ENCODE measurements around the gene SLC6A3.

The SLC6A3 gene

DNA sequence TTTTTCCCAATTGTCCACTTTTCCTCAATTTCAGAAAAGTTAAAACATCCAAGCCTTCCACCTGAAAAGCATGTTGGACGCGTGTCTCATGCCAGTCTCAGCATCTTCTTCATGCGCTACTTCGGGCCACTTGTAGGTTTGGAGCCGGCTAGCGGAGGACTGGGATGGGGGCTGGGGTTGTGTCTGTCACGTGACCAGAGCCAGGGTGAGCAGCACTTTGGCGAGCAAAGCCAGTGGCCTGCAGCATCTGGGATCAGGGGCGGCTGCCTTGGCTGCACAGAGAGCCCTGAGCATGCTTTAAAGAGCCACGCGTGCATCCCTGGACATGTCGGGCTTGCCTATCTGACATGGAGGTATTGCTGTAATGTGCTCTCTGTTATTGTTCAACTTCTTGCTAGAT, 41.2 kb downstream of the SLC6A3 start:
- no peak for DNase-seq

DNA sequence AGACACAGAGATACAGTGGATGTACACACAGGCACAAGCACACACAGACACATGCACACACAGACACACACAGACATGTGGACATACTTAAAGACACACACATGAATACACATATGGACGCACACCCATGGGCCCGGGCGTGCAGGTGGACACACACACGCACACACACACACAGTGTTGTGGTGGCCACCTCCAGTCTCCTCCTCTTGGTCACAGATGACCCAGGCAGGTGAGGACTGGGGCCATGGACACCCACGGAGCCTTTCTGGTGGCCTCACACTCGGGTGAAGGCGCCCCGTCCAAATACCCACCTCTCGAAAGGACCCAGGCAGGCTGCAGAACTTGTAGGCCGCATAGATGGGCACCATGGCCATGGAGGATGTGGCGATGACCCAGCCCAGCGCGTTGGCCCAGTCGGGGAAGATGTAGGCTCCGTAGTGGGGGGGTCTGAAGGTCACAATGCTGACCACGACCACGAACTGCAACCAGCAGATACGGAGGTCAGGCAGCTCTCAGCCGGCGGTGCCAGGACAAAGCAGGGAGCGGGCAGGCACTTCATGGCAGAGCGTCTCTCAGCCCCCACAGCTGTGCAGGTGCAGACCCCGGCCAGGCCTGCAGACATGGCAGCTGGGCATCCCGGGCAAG, 42.5 kb downstream of the SLC6A3 start:
- no peak for DNase-seq

DNA sequence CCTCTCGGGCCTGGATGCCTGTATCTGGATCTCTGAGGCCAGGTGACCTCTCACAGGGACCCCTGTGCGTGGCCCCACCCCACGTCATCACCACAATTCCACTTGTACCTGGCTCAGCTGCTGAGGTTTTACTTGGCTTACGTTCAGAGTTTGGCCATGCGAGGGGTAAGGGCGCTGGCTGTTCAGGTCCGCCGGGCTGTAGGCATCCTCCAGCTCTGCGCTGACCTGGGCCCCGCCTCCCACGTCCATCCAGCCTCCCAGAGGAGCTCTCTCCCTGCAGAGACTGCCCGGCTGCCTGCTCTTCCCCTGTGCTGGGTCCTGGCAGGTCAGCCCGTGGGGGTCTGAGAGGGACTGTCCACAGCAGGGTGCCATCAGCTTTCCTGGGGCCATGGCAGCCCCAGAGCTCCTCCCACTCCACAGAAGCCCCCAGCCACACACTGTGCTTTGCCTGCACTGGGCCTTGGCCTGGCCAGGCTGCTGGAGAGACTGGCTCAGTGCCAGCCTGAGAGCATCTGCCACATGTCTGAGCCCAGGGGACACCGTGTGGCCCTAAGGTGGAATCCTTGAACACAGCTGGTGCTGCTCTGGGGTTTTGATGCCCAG, 43.6 kb downstream of the SLC6A3 start:
- peak; percentile 58 for DNase-seq

DNA sequence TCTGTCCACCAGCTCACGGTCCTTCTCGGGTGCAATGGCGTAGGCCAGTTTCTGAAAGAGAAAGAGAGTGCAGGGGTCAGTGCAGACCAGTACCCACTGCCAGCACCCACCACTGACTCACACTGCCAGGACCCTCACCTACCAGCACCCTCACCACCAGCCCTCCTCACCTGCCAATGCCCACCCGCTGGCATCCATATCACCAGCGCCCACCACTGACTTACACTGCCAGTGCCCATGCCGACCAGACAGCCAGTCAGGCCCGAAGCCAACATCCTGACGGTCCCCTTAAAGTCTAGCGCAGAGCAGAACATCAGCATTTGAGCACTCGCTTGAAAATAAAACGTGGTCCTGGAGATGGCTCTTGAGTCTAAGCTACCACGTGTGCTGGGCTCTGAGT, 44.3 kb downstream of the SLC6A3 start:
- no peak for DNase-seq

DNA sequence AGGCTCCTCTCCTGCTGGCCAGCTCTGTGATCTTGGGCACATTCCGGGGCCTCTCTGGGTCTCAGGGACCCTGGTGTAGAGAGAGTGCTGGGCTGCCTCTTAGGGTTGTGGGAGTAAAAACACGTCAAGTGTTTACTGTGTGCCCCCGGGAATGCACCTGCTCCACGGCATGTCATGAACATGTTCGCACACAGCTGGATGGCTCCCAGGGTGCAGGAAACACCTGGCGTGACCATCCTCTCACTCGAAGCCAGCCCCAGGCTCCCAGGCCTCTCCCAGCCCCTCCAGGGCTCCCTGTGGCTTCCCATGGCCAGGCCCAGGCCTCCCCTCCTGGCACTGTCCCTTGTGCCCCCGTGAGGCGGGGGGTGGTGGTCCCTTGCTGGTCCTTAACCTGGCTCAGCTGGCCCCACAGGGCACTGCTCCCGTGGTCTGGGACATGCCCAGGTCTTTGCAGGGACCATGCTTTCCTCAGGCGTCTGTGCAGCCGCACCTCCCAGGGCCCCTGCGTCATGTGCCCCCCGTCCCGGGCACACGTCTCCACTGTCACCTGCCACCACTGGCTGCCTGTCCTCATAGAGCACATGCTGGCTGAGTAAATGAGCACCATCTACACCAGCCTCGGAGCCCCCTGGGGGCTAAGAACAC, 44.9 kb downstream of the SLC6A3 start:
- no peak for DNase-seq

DNA sequence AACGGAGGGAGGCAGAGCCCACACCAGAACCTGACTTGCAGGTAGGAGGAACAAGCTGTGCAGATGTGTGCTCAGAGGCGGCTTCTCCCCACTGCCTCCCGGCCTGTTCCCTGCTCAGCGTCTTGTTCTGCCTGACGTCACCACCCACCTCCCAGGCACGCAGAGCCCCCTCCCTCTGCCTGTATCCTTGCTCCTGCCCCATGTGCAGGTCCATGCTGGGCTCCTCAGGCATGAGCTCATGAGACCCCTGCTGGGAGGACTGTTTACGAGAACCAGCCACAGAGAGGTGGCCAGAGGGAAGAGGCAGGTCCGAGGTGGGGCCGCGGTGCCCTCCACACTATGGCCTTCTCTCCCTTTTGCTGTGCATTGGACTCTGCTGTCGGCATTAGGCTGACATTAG, 45.5 kb downstream of the SLC6A3 start:
- no peak for DNase-seq

DNA sequence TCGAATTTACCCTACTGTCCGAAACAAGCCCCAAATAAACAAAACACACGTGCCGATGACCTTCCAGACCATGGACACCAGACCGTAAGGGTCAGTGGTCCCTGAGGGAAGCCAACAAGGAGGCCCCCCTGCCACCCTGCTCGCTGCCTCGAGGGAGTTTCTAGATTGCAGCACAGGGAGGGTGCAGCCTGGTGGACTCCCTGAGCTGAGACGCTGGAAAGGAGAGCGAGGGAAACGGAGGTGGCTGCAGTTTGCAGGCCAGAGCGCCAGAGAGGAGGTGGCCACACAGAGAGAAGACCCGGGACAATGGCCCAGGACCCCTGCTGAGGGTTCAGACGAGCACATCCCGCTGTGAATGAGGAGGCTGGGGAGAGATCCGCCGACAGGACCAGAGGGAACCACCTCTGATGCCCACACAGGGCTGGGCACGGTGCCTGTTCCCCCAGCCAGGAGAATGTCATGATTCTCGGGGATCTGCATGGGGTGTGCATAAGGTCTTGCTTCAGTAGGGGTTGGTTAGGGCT, 48.9 kb downstream of the SLC6A3 start:
- DNase-seq: no peak

DNA sequence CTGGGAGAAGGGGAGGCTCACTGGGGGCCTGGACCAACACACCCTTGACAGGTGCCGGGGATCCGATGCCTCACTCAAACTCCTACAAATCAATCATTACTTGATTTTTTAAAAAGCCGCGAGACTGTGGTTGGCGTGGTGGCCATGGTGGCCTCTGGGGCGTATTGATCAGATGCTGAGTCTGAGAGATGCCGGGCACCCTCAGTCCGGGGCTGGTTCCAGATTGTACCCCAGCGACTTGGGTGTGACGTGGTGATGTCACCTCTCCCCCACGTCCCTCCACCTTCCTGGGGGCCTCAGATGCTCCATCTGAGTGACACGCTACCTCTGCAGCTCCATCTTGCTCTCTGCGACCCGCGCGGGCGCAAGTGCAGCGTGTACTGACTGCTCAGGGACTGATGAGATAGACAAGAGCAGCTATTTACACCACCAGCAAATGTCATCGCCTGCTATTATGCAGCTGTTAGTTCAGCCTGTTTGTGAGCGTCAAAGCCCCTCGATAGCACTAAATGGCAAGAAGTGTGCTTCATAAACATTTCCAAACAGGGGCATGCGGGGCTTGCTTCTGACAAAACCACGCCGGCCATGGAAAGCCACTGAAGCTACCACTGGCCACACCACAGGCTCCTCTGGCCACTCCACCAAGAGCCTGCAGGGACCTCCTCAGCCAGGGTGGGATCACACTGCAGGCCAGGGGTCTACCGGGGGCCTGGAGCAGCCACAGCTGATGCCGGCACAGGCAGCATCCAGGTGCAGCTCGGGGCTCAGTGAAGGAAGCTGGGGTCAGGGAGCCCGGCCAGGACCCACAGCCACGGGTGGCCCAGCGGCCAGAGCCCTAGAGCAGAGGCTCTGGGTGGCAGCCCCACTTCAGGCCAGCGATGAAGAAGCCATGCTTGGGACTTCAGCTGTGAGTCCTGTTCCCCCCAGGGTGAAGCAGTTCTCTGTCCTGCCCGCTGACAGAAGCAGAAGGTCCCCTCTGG, 50.1 kb downstream of the SLC6A3 start:
- DNase-seq: no peak

DNA sequence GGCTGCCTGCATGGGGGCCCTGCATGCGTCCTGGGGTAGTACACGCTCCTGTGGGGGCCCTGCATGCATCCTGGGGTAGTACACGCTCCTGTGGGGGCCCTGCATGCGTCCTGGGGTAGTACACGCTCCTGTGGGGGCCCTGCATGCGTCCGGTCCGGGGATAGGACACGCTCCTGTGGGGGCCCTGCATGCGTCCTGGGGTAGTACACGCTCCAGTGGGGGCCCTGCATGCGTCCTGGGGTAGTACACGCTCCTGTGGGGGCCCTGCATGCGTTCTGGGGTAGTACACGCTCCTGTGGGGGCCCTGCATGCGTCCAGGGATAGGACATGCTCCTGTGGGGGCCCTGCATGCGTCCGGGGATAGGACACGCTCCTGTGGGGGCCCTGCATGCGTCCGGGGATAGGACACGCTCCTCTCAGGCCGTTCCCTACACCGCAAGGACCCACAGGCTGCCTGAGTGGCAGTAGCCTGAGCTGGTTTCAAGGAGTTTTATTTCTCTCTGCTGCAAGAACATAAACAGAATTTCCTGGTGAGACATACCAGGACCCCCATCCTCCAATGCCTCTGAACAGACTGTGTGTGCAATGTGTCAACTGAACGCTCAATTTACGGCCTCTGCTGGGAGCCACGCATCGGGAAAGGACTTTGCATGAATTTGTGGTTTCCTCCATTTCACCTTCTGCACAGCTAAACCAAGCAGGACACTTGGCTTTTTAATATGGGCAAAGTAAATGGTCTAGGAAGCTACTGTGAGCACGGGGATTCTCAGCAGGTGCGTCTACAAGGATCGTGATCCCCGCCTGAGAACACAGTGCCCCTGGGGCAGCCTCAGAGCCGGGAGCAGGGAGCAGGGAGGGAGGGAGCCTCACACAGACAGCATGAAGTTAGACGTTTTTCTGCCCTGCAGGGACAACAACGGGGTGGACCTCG, 51.4 kb downstream of the SLC6A3 start:
- no peak for DNase-seq

DNA sequence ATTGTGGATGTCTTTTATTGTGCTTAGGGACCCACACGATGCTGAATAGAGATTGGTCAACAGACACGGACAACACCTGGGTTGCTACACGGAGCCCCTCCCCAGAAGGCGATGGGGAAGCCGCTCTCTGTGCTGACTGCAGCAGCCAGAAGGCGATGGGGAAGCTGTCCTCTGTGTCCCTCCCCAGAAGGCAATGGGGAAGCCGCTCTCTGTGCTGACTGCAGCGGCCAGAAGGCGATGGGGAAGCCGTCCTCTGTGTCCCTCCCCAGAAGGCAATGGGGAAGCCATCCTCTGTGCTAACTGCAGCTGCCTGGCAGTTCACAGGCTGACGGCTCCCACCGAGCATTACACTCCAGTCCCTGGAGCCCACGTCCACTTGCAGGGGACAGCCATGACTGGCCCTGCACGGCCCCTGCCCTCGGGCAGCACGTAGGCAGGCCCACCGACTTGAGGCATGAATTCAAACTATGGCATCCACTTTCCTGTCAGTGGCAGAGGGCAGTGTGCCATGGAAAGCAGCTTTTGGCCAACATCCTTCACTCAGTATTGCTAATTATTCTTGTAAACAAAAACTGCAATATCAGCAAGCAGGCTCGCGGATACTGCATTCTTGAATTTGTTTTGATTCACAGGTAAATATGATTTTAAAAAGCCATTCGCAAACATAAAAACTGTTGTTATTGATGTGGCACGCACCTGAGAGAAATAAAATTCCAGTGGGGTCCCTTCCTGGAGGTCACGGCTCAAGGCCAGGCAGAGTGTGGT, 52.3 kb downstream of the SLC6A3 start:
- no peak for DNase-seq

DNA sequence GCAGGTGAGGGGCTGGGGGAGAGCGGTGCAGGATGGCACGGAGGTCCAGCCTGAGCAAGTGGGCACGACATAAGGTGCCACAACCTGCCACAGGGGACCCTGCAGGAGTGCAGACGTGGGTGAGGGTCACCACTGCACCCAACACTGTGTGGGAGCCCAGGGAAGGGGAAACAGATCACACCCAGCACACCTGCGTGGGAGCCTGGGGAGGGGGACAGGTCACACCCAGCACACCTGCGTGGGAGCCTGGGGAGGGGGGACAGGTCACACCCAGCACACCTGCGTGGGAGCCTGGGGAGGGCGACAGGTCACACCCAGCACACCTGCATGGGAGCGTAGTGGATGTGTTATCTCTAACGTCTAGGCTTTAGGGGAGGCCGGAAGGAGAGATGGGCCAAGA, 53.0 kb downstream of the SLC6A3 start:
- DNase-seq: no peak

DNA sequence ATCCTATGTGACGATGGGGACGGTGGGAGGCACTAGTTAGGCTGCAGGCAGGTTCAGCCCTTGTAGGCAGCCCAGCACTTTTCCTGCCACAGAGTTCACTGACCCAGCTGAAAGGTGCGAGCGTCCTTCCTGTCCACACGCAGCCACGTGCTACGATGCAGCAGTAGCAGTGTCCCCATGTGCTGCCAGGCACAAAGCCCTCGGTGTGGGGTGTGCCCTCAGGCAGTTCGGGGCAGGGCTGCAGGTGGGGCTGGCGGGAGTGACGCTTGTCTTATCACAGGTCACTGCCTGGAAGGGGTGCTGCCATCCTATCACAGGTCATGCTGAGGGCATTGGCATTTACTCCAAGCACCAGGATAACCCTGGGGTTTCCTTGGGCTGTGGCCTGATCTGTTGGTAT, 53.5 kb downstream of the SLC6A3 start:
- DNase-seq: no peak

DNA sequence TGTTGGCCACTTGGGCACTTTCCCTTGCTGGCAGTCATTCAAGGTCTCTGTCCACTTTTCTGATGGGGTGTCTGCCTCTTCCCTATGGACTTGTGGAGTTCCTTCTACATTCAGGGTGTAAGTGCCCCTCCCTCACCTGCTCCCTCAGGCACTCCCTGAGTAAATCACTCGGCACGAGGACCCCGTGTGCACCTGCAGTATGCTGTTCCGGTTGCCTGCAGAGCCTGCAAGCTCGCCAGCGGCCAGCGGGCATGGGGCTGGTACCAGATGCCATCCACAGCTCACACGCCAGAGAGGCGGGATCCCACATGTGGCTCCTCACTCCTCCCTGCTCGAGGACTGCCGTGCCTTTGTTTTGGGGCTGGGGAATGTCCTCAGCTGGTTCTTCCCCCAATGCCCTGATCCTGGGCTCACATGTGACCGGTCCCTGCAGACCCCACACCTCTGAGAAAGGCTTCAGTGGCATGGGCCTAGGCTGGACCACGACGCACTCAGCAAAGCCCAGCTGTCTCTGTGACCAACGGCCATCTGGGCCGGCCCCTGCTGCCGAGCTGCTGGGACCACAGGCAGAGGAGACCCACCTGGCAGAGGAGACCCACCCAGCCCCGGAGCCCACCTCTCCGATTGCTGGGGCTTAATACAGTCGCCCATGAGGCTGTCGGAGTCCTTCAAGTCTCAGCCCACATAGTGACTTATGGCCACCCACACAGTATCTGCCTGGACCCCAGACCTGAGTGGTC, 54.2 kb downstream of the SLC6A3 start:
- DNase-seq: no peak

DNA sequence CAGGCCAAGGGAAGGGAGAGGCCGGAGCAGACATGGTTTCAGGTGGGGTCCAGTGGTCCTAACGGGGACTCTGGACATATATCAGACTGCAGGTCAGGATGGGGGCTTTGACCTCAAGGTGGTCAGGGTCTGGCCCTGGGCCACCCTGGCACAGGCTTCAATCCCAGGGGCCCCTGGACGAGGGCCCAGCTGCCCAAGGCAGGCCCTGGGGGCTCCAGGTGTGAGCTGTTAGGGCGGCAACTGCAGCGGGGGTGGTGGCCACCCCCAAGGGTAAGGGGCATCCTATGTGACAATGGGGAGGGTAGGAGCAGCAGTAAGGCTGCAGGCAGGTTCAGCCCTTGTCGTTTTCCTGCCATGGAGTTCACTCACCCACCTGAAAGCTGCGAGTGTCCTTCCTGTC, 54.9 kb downstream of the SLC6A3 start:
- no peak for DNase-seq

DNA sequence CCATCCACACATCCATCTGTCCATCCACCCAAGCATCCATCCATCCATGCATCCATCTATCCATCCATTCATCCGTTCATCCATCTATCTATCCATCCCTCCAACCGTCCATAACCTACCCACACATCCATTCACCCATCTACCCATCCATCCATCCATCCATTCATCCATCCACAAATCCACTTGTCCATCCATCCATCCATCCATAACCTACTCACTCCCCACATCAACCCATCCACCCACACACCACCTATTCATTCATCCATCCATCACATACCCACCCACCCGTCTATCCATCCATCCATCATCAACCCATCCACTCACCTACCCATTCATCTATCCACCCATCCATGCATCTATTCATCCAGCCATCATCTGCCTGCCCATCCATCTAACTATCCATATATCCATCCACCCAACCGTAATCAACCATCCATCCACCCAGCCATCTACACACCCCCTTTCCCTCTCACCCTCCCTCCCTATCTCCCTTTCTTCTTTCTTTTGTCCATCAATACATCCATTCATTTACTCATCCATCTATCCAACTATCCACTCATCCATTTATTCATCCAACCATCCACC, 56.8 kb downstream of the SLC6A3 start:
- DNase-seq: no peak

DNA sequence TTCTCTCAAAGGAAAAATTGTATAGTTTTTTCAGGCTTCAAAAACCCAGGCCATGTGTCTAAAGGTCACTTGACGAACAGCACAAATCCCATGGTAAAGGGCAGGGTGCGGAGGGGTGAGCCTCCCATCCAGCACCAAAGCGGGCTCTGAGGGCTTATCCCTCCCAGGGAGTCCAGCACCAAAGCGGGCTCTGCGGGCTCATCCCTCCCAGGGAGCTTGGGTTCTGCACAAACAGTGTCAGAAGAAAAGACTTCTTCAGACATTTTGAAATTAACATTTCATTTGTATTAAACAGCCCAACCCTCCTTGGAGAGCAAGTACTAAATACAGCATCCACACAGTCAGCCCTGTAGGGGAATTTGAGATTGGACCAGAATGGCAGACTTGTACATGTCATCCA, 57.4 kb downstream of the SLC6A3 start:
- no peak for DNase-seq

DNA sequence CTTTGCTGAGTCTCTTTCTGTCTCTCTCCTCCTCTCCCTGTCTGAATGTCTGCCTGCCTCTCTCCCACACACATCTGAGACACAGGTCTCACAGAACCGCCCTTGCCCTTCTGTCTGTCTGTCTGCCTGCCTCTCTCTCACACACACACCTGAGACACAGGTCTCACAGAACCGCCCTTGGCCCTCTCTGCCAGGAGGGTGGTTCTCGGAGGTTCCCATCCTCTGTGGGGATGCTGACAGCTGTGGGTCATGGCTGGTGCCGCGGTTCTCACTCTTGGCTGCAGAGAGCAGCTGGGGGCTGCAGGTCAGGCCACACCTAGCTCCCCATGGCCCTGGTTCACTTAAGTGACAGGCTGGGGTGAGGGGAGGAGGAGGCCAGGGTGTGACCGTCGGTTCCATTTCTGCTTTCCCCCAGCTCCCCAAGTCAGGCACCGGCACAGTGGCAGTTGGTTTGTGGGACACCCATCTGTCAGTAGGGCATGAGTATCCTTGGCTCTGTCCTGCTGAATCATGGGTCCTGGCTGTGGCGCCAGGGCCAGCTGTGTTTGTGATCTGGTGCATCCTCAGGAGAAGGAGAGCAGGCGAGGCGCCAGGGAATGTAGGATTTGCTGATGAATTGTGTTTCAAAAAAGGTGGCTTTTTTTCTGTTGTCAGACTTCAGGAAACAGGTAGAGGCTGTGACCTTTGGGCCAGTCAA, 58.0 kb downstream of the SLC6A3 start:
- DNase-seq: peak; percentile 84

DNA sequence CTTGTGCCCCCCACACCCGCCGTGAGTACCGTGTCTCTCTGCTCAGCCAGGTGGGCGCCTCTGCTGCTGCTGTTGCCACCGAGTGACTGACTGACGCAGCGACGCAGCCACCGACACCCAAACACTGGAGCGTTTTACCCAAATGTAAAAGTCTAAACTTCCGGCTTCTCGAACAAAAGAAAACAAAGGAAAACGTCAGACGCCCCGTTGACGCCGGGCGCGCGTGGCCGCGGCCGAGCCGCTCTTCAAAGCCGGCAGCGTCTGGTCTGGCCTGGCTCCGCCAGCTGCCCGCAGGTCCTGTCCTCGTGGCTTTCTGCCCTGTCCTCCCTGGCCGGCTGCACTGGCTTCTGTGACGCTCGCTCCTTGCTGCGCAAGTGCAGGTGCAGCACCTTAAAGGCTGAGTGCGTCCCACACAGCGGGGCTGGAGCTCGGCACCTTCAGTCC, 58.9 kb downstream of the SLC6A3 start:
- DNase-seq: peak; percentile 72

Measured in NCI-H2171 treated with DMSO at 0.1 percent for 48 hours (cell line).